ENCODE data around the gene GSE1. TPM values are rescaled to one million over a fixed set of nuclear protein-coding genes. Genes with fewer than 3 reads are reported as not detected.

Gene GSE1
- total RNA-seq, 1 experiment from 2014 or later = 90.2 TPM

- no peak for ATAC-seq
Observed at GRCh38 chr16:85662482-85662812, 49.3 kb downstream of the GSE1 start.

More at GRCh38 chr16:85662482-85662812, 49.3 kb downstream of the GSE1 start:
- Histone ChIP-seq H4K20me1 (ENCODE audit: insufficient read depth) (no peaks in the 10 kb centered on the region), H3K4me1 (ENCODE audit: control insufficient read depth in 1 of 2, insufficient read depth in 2 of 2, low read length in 2 of 2) (0 out of 4 replicates have a peak, but pooled peaks cover 0 to 3% of the 10 kb centered on the region in 2 experiments), H3K4me3 (replicated peaks in 1 of 2; ENCODE audit: low read depth in 1 of 2, low read length in 2 of 2) (no peak overlapping the region), H3K27ac (ENCODE audit: low read depth, low read length) (no peak overlapping the region), H3K9me2 (ENCODE audit: insufficient read depth) (no peaks in the 10 kb centered on the region), H3K9ac (ENCODE audit: low read length) (no peak overlapping the region), H3K9me3 (ENCODE audit: control insufficient read depth in 1 of 2, insufficient read depth in 1 of 2, low read depth in 1 of 2, low read length in 2 of 2) (no peaks in the 10 kb centered on the region), H3K4me2 (ENCODE audit: low read length) (no peak overlapping the region), H2AFZ (ENCODE audit: low read depth, low read length, poor library complexity, severe bottlenecking) (no peak overlapping the region), H3K79me2 (ENCODE audit: insufficient read depth, low read length) (no peaks in the 10 kb centered on the region), H3K27me3 (ENCODE audit: insufficient read depth, low read length) (no peaks in the 10 kb centered on the region), H3K36me3 (ENCODE audit: control insufficient read depth in 1 of 2, insufficient read depth in 2 of 2, low read length in 2 of 2) (peaks cover 67 to 69% of the 10 kb centered on the region in 2 experiments)
- TF ChIP-seq FOSL1 (IDR thresholded peaks at IDR 0.05; ENCODE audit: low read depth) = no peak
- no peak for TF ChIP-seq SRF (IDR thresholded peaks at IDR 0.05; ENCODE audit: low read depth)
- no peak for TF ChIP-seq JUND (IDR thresholded peaks at IDR 0.05)
- no peak for TF ChIP-seq ZFX (IDR thresholded peaks at IDR 0.05)
- TF ChIP-seq EGR1 (IDR thresholded peaks at IDR 0.05; ENCODE audit: low read depth) = no peak
- no peak for TF ChIP-seq ATF3 (IDR thresholded peaks at IDR 0.05)
- no peak for TF ChIP-seq POLR2A (IDR thresholded peaks at IDR 0.05; ENCODE audit: borderline replicate concordance, extremely low read depth, insufficient read depth, insufficient read length)
- TF ChIP-seq ZBTB33 (IDR thresholded peaks at IDR 0.05; ENCODE audit: extremely low read depth, insufficient replicate concordance, low read length) = no peak
- no peak for TF ChIP-seq POLR2AphosphoS5 (IDR thresholded peaks at IDR 0.05; ENCODE audit: low read depth, low read length)
- TF ChIP-seq ZNF274 (IDR thresholded peaks at IDR 0.05; ENCODE audit: low read depth, low read length) = no peak
- no peak for TF ChIP-seq SP1 (IDR thresholded peaks at IDR 0.05; ENCODE audit: low read depth)
- TF ChIP-seq REST (IDR thresholded peaks at IDR 0.05; ENCODE audit: low read depth) = no peak
- no peak for TF ChIP-seq ELF1 (IDR thresholded peaks at IDR 0.05; ENCODE audit: borderline replicate concordance, low read depth)
- TF ChIP-seq MAX (IDR thresholded peaks at IDR 0.05) = no peak
- TF ChIP-seq CEBPB (IDR thresholded peaks at IDR 0.05; ENCODE audit: low read depth) = no peak
- no peak for TF ChIP-seq TCF7L2 (IDR thresholded peaks at IDR 0.05; ENCODE audit: borderline replicate concordance, extremely low read depth, insufficient read depth, insufficient read length)
- TF ChIP-seq YY1 (IDR thresholded peaks at IDR 0.05; ENCODE audit: extremely low read depth, insufficient replicate concordance, low read depth, low read length) = no peak
- BruUV-seq (replicated peaks) = no TSS peak
- intact Hi-C loops (cut with micrococcal nuclease) = no loop called here
- DNase-seq (ENCODE audit: low read depth, low spot score) = no peak
- CTCF ChIA-PET = no interaction called here
- POLR2A ChIA-PET = no interaction called here
- RAD21 ChIA-PET (ENCODE audit: low non-redundant PET in 1 of 2, low total read pairs in 2 of 2, uncharacterized antibody in 2 of 2, unreplicated experiment in 2 of 2) = no interaction called here
